Measurements from ENCODE around the gene MPLKIP.
"Not testable (repeated sequence)": the region's sequence is repeated elsewhere in the genome, so short reads cannot be mapped to it uniquely, and the experiment has no call there.

DNA sequence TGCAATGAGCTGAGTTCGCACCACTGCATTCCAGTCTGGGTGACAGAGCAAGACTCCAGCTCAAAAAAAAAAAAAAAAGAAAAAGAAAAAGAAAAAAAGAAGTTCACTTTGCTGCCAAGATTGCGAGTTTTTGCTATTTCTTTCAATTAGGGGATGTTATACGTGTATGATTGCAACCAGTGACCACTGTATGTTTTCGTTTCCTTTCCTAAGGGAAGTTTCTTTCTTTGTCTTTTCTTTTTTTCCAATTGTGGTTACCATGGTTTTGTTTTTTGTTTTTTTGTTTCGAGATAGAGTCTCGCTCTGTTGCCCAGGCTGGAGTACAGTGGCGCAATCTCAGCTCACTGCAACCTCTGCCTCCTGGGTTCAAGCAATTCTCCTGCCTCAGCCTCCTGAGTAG is 16.2 kb downstream of the MPLKIP start:
- not testable (repeated sequence) for TF ChIP-seq POLR2A (IDR thresholded peaks at IDR 0.05)
- TF ChIP-seq, protein P1, sequence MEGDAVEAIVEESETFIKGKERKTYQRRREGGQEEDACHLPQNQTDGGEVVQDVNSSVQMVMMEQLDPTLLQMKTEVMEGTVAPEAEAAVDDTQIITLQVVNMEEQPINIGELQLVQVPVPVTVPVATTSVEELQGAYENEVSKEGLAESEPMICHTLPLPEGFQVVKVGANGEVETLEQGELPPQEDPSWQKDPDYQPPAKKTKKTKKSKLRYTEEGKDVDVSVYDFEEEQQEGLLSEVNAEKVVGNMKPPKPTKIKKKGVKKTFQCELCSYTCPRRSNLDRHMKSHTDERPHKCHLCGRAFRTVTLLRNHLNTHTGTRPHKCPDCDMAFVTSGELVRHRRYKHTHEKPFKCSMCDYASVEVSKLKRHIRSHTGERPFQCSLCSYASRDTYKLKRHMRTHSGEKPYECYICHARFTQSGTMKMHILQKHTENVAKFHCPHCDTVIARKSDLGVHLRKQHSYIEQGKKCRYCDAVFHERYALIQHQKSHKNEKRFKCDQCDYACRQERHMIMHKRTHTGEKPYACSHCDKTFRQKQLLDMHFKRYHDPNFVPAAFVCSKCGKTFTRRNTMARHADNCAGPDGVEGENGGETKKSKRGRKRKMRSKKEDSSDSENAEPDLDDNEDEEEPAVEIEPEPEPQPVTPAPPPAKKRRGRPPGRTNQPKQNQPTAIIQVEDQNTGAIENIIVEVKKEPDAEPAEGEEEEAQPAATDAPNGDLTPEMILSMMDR (IDR thresholded peaks at IDR 0.05 in 4 of 5, conservative IDR thresholded peaks at IDR 0.05 in 1 of 5): not testable (repeated sequence)

Measured in gastrocnemius medialis (tissue), 4 donors.